Measurements from ENCODE around the gene RSPH6A.

- TF ChIP-seq POLR2A (IDR thresholded peaks at IDR 0.05; ENCODE audit: low read depth, low read length) (no peak), POLR2AphosphoS5 (IDR thresholded peaks at IDR 0.05; ENCODE audit: low read depth, low read length) (no peak)
These were observed 13.8 kb upstream of the RSPH6A start for GRCh38 chr19:45828945-45829344.

All from GM12892 (cell line).